Hepatocyte (in vitro differentiated cells): ENCODE data around the gene SHROOM1. TPM values are rescaled to one million over a fixed set of nuclear protein-coding genes. Genes with fewer than 3 reads are reported as not detected.

Experiments used
- DNase-seq: peaks from one replicate; pipeline ENCODE4 v3.0.0-alpha.2; 2016; ENCODE audit warnings: low spot score
- H2AFZ ChIP-seq: fragments of 200-600 bp; sonication (generic); 2 replicates; pipeline ENCODE4 v1.6.0; 2016; ENCODE audit warnings: antibody characterized with exemption, mild to moderate bottlenecking
- H3K27ac ChIP-seq: fragments of 200-600 bp; sonication (generic); 2 replicates; pipeline ENCODE4 v1.5.1; 2016; ENCODE audit warnings: mild to moderate bottlenecking
- H3K27me3 ChIP-seq: fragments of 200-600 bp; sonication (generic); 2 replicates; pipeline ENCODE4 v1.6.1; 2016
- H3K36me3 ChIP-seq: fragments of 200-600 bp; sonication (generic); replicated peaks from 2 replicates; pipeline ENCODE4 v1.5.1; 2016; ENCODE audit warnings: low read depth; ENCODE audit not compliant: insufficient read depth
- H3K4me1 ChIP-seq: fragments of 200-600 bp; sonication (generic); 2 replicates; pipeline ENCODE4 v1.5.1; 2016; ENCODE audit warnings: mild to moderate bottlenecking, moderate library complexity; ENCODE audit not compliant: insufficient read depth
- H3K4me2 ChIP-seq: fragments of 200-600 bp; sonication (generic); 2 replicates; pipeline ENCODE4 v1.6.0; 2016
- H3K4me3 ChIP-seq: fragments of 200-600 bp; sonication (generic); 2 replicates; pipeline ENCODE4 v1.5.1; 2016; ENCODE audit warnings: mild to moderate bottlenecking
- H3K79me2 ChIP-seq: fragments of 200-600 bp; sonication (generic); 2 replicates; pipeline ENCODE4 v1.6.0; 2017; ENCODE audit warnings: mild to moderate bottlenecking
- H3K9me2 ChIP-seq: fragments of 200-600 bp; sonication (generic); replicated peaks from 2 replicates; pipeline ENCODE4 v1.6.0; 2017; ENCODE audit warnings: mild to moderate bottlenecking; ENCODE audit not compliant: insufficient read depth
- H3K9me3 ChIP-seq: fragments of 200-600 bp; sonication (generic); 2 replicates; pipeline ENCODE4 v1.5.1; 2016; ENCODE audit warnings: low read depth, mild to moderate bottlenecking
- H4K20me1 ChIP-seq: fragments of 200-600 bp; sonication (generic); 2 replicates; pipeline ENCODE4 v1.6.0; 2016; ENCODE audit warnings: mild to moderate bottlenecking; ENCODE audit not compliant: insufficient read depth, poor library complexity, severe bottlenecking
- CTCF ChIP-seq: fragments of 200-600 bp; sonication (generic); IDR thresholded peaks from 2 replicates; pipeline ENCODE4 v1.5.1; 2016; ENCODE audit warnings: antibody characterized with exemption, mild to moderate bottlenecking; ENCODE audit not compliant: poor library complexity
- EZH2 ChIP-seq: fragments of 200-600 bp; sonication (generic); IDR thresholded peaks from 2 replicates; pipeline ENCODE4 v1.6.1; 2016; ENCODE audit warnings: antibody characterized with exemption, mild to moderate bottlenecking, borderline replicate concordance
- EZH2phosphoT487 ChIP-seq: fragments of 200-600 bp; sonication (generic); IDR thresholded peaks from one replicate; pipeline ENCODE4 v1.6.1; 2018; ENCODE audit warnings: antibody characterized with exemption, mild to moderate bottlenecking, low read depth, moderate library complexity; ENCODE audit not compliant: unreplicated experiment, severe bottlenecking
- WGBS: methylation state at CpG from one replicate; pipeline ENCODE4 v1.1.6; 2016; ENCODE audit warnings: low lambda C conversion rate; ENCODE audit errors: missing lambda C conversion rate; 5-methylcytosine and 5-hydroxymethylcytosine counted together
- polyA plus RNA-seq: library from polyadenylated mRNA; unstranded; fragments of >200 nt; fragmentation: Nextera tagmentation; extraction: Ambion mirVana; gene quantifications from 2 replicates; pipeline ENCODE4 v1.2.1, GENCODE V29; 2016
- total RNA-seq: library from RNA; depleted of rRNA; stranded (reverse); fragments of >200 nt; gene quantifications from 2 replicates; pipeline ENCODE4 v1.2.3, GENCODE V29; 2014

Gene SHROOM1
- total and polyA plus RNA-seq, 2 experiments from 2014 or later = 10.0 to 19.2 TPM

DNA sequence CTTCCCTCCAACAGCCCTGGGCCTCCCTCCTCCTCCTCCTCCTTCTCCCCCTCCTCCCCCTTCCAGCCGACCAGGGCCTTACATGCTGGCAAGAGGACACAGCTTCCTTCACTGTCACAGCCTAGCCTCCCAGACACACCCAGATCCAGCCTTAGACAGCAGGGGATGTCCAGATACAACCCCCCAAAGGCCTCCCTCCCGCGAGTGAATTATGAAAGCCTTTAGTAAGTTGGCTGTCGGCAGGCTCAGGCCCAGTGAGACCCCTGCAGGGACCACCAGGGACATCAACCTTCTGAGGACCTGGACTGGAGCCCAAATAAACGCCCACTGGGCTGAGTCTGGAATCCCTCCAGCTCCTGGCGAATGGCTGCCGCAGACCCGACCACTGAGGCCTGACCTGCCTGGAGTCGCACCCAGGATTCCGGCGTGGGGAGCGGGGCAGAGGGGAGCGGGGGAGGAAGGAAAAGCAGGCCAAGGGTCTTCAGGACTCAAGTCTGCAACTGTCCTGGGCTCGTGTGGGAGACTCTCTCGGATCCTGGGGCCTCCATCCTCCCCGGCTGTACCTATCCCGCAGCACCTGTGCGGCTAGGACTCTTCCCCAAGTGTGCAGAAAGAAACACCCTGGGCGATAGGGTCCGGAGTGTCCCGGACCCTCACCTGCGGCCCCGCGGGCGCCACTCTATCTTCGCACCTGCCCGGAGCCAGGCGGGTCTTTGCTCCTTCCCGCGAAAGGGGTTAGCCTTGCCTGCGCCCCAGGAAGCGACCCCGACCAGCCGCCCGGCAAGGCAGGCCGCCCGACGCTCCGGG, 54.1 kb downstream of the SHROOM1 start:
- Histone ChIP-seq H3K4me2 (peak overlapping the region; percentile 98), H4K20me1 (peaks cover 9% of the 10 kb centered on the region), H3K9me3 (no peaks in the 10 kb centered on the region), H3K36me3 (no peaks in the 10 kb centered on the region), H3K79me2 (peaks cover 51% of the 10 kb centered on the region), H3K4me1 (peaks cover 15% of the 10 kb centered on the region), H3K4me3 (peak overlapping the region; percentile 88), H2AFZ (peak overlapping the region; percentile 100), H3K27ac (peak overlapping the region; percentile 14), H3K9me2 (no peaks in the 10 kb centered on the region), H3K27me3 (no peaks in the 10 kb centered on the region)
- TF ChIP-seq CTCF (no peak), EZH2 (no peak)
- WGBS = under 1% methylated on average over 28 of the region's 39 CpGs
- peak; percentile 55 for DNase-seq

DNA sequence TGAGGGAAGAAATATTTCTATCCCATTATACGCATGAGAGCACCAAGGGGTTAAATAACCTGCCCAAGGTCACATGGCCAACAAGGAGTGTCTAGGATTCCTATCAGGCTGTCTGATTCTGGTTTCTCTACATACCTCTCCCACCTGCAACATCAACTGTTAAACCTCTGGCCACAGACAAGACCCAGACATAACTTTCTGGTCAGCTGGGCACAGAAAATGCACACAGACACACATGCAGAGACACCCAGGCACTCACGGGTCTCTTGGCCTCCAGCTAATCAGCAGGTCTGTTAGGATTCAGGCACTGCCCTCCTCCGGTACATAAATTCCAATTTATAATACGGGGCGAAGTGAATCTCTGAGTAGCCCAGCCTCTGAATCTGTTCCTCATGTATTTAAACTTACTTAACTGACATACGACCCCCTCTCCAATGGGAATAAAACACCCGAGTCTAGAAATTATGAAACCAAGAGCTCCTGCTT, 54.9 kb downstream of the SHROOM1 start:
- H3K9me3 ChIP-seq = no peaks in the 10 kb centered on the region
- no peak for TF ChIP-seq EZH2phosphoT487
- TF ChIP-seq CTCF = no peak
- no peak for TF ChIP-seq EZH2
- H3K79me2 ChIP-seq = peaks cover 58% of the 10 kb centered on the region
- H3K27me3 ChIP-seq = no peaks in the 10 kb centered on the region
- peak overlapping the region; percentile 14 for H3K27ac ChIP-seq
- peaks cover 15% of the 10 kb centered on the region for H3K4me1 ChIP-seq
- H2AFZ ChIP-seq = peak overlapping the region; percentile 100
- H4K20me1 ChIP-seq = peaks cover 9% of the 10 kb centered on the region
- DNase-seq = peak; percentile 30
- H3K9me2 ChIP-seq = no peaks in the 10 kb centered on the region
- H3K36me3 ChIP-seq = no peaks in the 10 kb centered on the region
- peak overlapping the region; percentile 98 for H3K4me2 ChIP-seq
- 48% methylated on average over 7 of the region's 7 CpGs for WGBS
- no peak overlapping the region for H3K4me3 ChIP-seq

GRCh38 chr5:132774896-132775295, 55.6 kb downstream of the SHROOM1 start:
- Histone ChIP-seq H3K27me3 (no peaks in the 10 kb centered on the region), H2AFZ (no peak overlapping the region), H3K4me3 (no peak overlapping the region), H3K4me1 (peaks cover 15% of the 10 kb centered on the region), H3K9me3 (no peaks in the 10 kb centered on the region), H3K4me2 (peak overlapping the region; percentile 98), H3K36me3 (no peaks in the 10 kb centered on the region), H3K9me2 (no peaks in the 10 kb centered on the region), H3K79me2 (peaks cover 63% of the 10 kb centered on the region), H4K20me1 (peaks cover 9% of the 10 kb centered on the region), H3K27ac (no peak overlapping the region)
- WGBS = 95% methylated on average over 5 of the region's 5 CpGs
- TF ChIP-seq EZH2 (no peak), CTCF (no peak), EZH2phosphoT487 (no peak)
- DNase-seq = no peak
